RWPE1 (cell line): ENCODE data around the gene NUDT8.
A peak's percentile ranks its signal among the peaks of the same experiment; 100 is the strongest.
"Not testable (repeated sequence)": the region's sequence is repeated elsewhere in the genome, so short reads cannot be mapped to it uniquely, and the experiment has no call there.

Experiments
- CTCF ChIA-PET: fragments of 350-600 bp; sonication (Branson Sonifier 250); formaldehyde crosslinking; extraction: SDS; loops from one replicate; lab custom pipeline; 2021; lab: Yijun Ruan, JAX
- POLR2A ChIA-PET: fragments of 400-600 bp; formaldehyde crosslinking; extraction: SDS; loops from one replicate; lab custom pipeline; 2020; ENCODE audit warnings: antibody characterized with exemption; ENCODE audit not compliant: low non-redundant PET; lab: Yijun Ruan, JAX
- DNase-seq: peaks from one replicate; pipeline ENCODE4 v3.0.0; 2012; ENCODE audit warnings: low spot score
- H3K27ac ChIP-seq: fragments of 450-650 bp; 2 replicates; pipeline ENCODE4 v1.5.1; 2017
- CTCF ChIP-seq: fragments of 450-650 bp; conservative IDR thresholded peaks from 2 replicates; pipeline ENCODE4 v1.5.1; 2017; ENCODE audit warnings: low read depth, mild to moderate bottlenecking

The NUDT8 gene

GRCh38 chr11:67662142-67662834, 32.6 kb upstream of the NUDT8 start:
- POLR2A ChIA-PET, result no interaction called here
- CTCF ChIA-PET, result interaction anchor here (0.6 kb wide), 1 partner anchor 69 kb away, joined by 4 read pairs; no protein-coding TSS in a partner anchor
- no peak overlapping the region for H3K27ac ChIP-seq
- no peak for TF ChIP-seq CTCF
- DNase-seq, result no peak

GRCh38 chr11:67660752-67661151, 31.0 kb upstream of the NUDT8 start:
- POLR2A ChIA-PET, H3K27ac ChIP-seq, CTCF ChIA-PET, DNase-seq: not testable (repeated sequence)

GRCh38 chr11:67659651-67660165, 30.0 kb upstream of the NUDT8 start:
- POLR2A ChIA-PET, H3K27ac ChIP-seq, DNase-seq: not testable (repeated sequence)
- CTCF ChIA-PET, result interaction anchor here (0.6 to 1.5 kb wide), 8 partner anchors 9 to 178 kb away, joined by 3 to 5 read pairs (median 4); partner anchors contain the start of gene ACY3
- peak; percentile 60; the same call in 1 of the 2 replicates for TF ChIP-seq CTCF

- CTCF ChIA-PET, result interaction anchor here (0.6 to 2.1 kb wide), 4 partner anchors 13 to 497 kb away, joined by 3 to 14 read pairs (median 4); partner anchors contain the start of gene NUDT8
- peak overlapping the region; percentile 73; the same call in 1 of the 2 replicates for H3K27ac ChIP-seq
- DNase-seq, result no peak
- TF ChIP-seq CTCF, result no peak
- POLR2A ChIA-PET, result no interaction called here
Measured at GRCh38 chr11:67657300-67657699, 27.6 kb upstream of the NUDT8 start.

GRCh38 chr11:67656278-67656922, 26.7 kb upstream of the NUDT8 start:
- H3K27ac ChIP-seq, result peak overlapping the region; percentile 73
- ChIA-PET POLR2A (interaction anchor here (1.0 to 1.4 kb wide), 2 partner anchors 24 to 26 kb away, joined by 5 read pairs; partner anchors contain the start of gene NUDT8), CTCF (interaction anchor here (0.6 to 2.1 kb wide), 2 partner anchors 27 to 134 kb away, joined by 4 to 14 read pairs; partner anchors contain the start of gene NUDT8)
- peak; percentile 50 for DNase-seq
- TF ChIP-seq CTCF, result no peak

GRCh38 chr11:67654225-67654624, 24.5 kb upstream of the NUDT8 start:
- no peak overlapping the region for H3K27ac ChIP-seq
- DNase-seq, result no peak
- TF ChIP-seq CTCF, result no peak
- CTCF ChIA-PET, result interaction anchor here (1.2 kb wide), 1 partner anchor 8 kb away, joined by 3 read pairs; no protein-coding TSS in a partner anchor
- POLR2A ChIA-PET, result no interaction called here
